WERI-Rb-1 (cell line): ENCODE results near the gene ASTL.

Experiments used
- DNase-seq: peaks from one replicate; pipeline ENCODE4 v3.0.0-alpha.2; 2020
- H3K27ac ChIP-seq: fragments of 250-450 bp; sonication (Bioruptor Pico); 2 replicates; pipeline ENCODE4 v1.5.1; 2020; ENCODE audit warnings: mild to moderate bottlenecking, moderate library complexity
- H3K27me3 ChIP-seq: fragments of 250-450 bp; sonication (Bioruptor Pico); 2 replicates; pipeline ENCODE4 v1.5.1; 2021; ENCODE audit warnings: mild to moderate bottlenecking, low read depth, moderate library complexity; ENCODE audit not compliant: insufficient read depth, severe bottlenecking
- H3K36me3 ChIP-seq: fragments of 250-450 bp; sonication (Bioruptor Pico); 2 replicates; pipeline ENCODE4 v1.5.1; 2020; ENCODE audit warnings: mild to moderate bottlenecking, moderate library complexity
- H3K4me3 ChIP-seq: 2 replicates; pipeline ENCODE4 v1.5.1; 2011; ENCODE audit warnings: low read depth, mild to moderate bottlenecking, control low read depth, low read length
- H3K9me3 ChIP-seq: fragments of 250-450 bp; sonication (Bioruptor Pico); 2 replicates; pipeline ENCODE4 v1.5.1; 2021; ENCODE audit warnings: mild to moderate bottlenecking, moderate library complexity; ENCODE audit not compliant: severe bottlenecking
- CTCF ChIP-seq: IDR thresholded peaks from 2 replicates; pipeline ENCODE4 v1.5.1; 2011; ENCODE audit warnings: low read depth, mild to moderate bottlenecking, control low read depth, inconsistent platforms, low read length

Gene ASTL

GRCh38 chr2:96081042-96081441 is 57.3 kb downstream of the ASTL start:
- H3K9me3 ChIP-seq = peaks cover 3% of the 10 kb centered on the region
- no peak overlapping the region for H3K4me3 ChIP-seq
- H3K27me3 ChIP-seq = no peaks in the 10 kb centered on the region
- no peak for TF ChIP-seq CTCF
- DNase-seq = no peak
- H3K36me3 ChIP-seq = no peaks in the 10 kb centered on the region
- no peak overlapping the region for H3K27ac ChIP-seq

- Histone ChIP-seq H3K9me3 (peaks cover 2% of the 10 kb centered on the region), H3K27me3 (no peaks in the 10 kb centered on the region), H3K4me3 (no peak overlapping the region), H3K36me3 (no peaks in the 10 kb centered on the region), H3K27ac (no peak overlapping the region)
- no peak for TF ChIP-seq CTCF
- no peak for DNase-seq
These were observed 63.0 kb downstream of the ASTL start for GRCh38 chr2:96075199-96075771.

- H3K36me3 ChIP-seq = no peaks in the 10 kb centered on the region
- no peak for TF ChIP-seq CTCF
- H3K4me3 ChIP-seq = no peak overlapping the region
- peaks cover 2% of the 10 kb centered on the region for H3K9me3 ChIP-seq
- no peak overlapping the region for H3K27ac ChIP-seq
- no peaks in the 10 kb centered on the region for H3K27me3 ChIP-seq
- DNase-seq = no peak
These were observed 64.1 kb downstream of the ASTL start for GRCh38 chr2:96074156-96074555.

GRCh38 chr2:96073170-96073775 is 65.0 kb downstream of the ASTL start:
- Histone ChIP-seq H3K9me3 (peaks cover 2% of the 10 kb centered on the region), H3K4me3 (no peak overlapping the region), H3K27ac (no peak overlapping the region), H3K36me3 (no peaks in the 10 kb centered on the region), H3K27me3 (no peaks in the 10 kb centered on the region)
- no peak for TF ChIP-seq CTCF
- no peak for DNase-seq
